Neural cell (in vitro differentiated cells): ENCODE measurements around the gene WDR75. TPM values are rescaled to one million over a fixed set of nuclear protein-coding genes. Genes with fewer than 3 reads are reported as not detected.

Experiments used
- H2AFZ ChIP-seq: fragments of 200-600, 300-800 bp; sonication (generic), shearing (Covaris generic); 2 replicates; pipeline ENCODE4 v1.6.0; 2014; ENCODE audit warnings: low read depth, mild to moderate bottlenecking, antibody characterized with exemption, low read length, moderate library complexity
- H3F3A ChIP-seq: fragments of 200-600 bp; shearing (Covaris generic); 2 replicates; pipeline ENCODE4 v1.6.1; 2016; ENCODE audit warnings: mild to moderate bottlenecking, moderate library complexity, mixed read lengths, antibody characterized with exemption, low read length; ENCODE audit not compliant: insufficient read depth, poor library complexity, severe bottlenecking
- H3K27ac ChIP-seq: fragments of 200-600, 300-800 bp; sonication (generic), shearing (Covaris generic); 2 replicates; pipeline ENCODE4 v1.5.1; 2014; ENCODE audit warnings: mild to moderate bottlenecking, low read length, moderate library complexity
- H3K27me3 ChIP-seq: fragments of 300-800, 200-600 bp; sonication (generic), shearing (Covaris generic); 2 replicates; pipeline ENCODE4 v1.6.0; 2014; ENCODE audit warnings: mild to moderate bottlenecking, low read depth, low read length, moderate library complexity; ENCODE audit not compliant: insufficient read depth
- H3K36me3 ChIP-seq: fragments of 300-800, 200-600 bp; sonication (generic), shearing (Covaris generic); 2 replicates; pipeline ENCODE4 v1.5.1; 2014; ENCODE audit warnings: mild to moderate bottlenecking, antibody characterized with exemption, low read length, moderate library complexity; ENCODE audit not compliant: insufficient read depth
- H3K4me2 ChIP-seq: fragments of 300-800, 200-600 bp; sonication (generic), shearing (Covaris generic); 2 replicates; pipeline ENCODE4 v1.6.0; 2014; ENCODE audit warnings: mild to moderate bottlenecking, low read length
- H3K4me3 ChIP-seq: fragments of 300-800, 200-600 bp; sonication (generic), shearing (Covaris generic); 2 replicates; pipeline ENCODE4 v1.5.1; 2014; ENCODE audit warnings: mild to moderate bottlenecking, low read length, moderate library complexity
- H3K79me2 ChIP-seq: fragments of 200-600 bp; shearing (Covaris generic); replicated peaks from 2 replicates; pipeline ENCODE4 v1.6.0; 2014; ENCODE audit warnings: mild to moderate bottlenecking, low read length, moderate library complexity; ENCODE audit not compliant: insufficient read depth
- H3K9ac ChIP-seq: fragments of 300-800, 200-600 bp; sonication (generic), shearing (Covaris generic); 2 replicates; pipeline ENCODE4 v1.6.1; 2016; ENCODE audit warnings: mild to moderate bottlenecking, low read length, mixed read lengths
- H3K9me2 ChIP-seq: fragments of 200-600 bp; shearing (Covaris generic); 2 replicates; pipeline ENCODE4 v1.6.1; 2016; ENCODE audit warnings: mild to moderate bottlenecking, low read length, mixed read lengths; ENCODE audit not compliant: insufficient read depth
- H3K9me3 ChIP-seq: fragments of 200-600, 300-800 bp; sonication (generic), shearing (Covaris generic); 2 replicates; pipeline ENCODE4 v1.6.1; 2016; ENCODE audit warnings: mild to moderate bottlenecking, mixed run types, low read length, moderate library complexity, mixed read lengths
- H4K20me1 ChIP-seq: fragments of 200-600 bp; shearing (Covaris generic); 2 replicates; pipeline ENCODE4 v1.6.1; 2016; ENCODE audit warnings: mild to moderate bottlenecking, mixed run types; ENCODE audit not compliant: insufficient read depth
- EP300 ChIP-seq: fragments of 450-650 bp; conservative IDR thresholded peaks from 2 replicates; pipeline ENCODE4 v1.6.1; 2014; ENCODE audit warnings: antibody characterized with exemption, mild to moderate bottlenecking, moderate library complexity; ENCODE audit not compliant: poor library complexity, severe bottlenecking
- EZH2 ChIP-seq: fragments of 200-600, 300-800 bp; shearing (Covaris generic), sonication (generic); IDR thresholded peaks from 2 replicates; pipeline ENCODE4 v1.6.1; 2014; ENCODE audit warnings: antibody characterized with exemption, low read length, borderline replicate concordance, mild to moderate bottlenecking; ENCODE audit not compliant: insufficient read depth, poor library complexity, severe bottlenecking
- MXI1 ChIP-seq: fragments of 450-650 bp; conservative IDR thresholded peaks from 2 replicates; pipeline ENCODE4 v1.6.1; 2014; ENCODE audit warnings: antibody characterized with exemption, mild to moderate bottlenecking; ENCODE audit not compliant: poor library complexity, severe bottlenecking
- POLR2AphosphoS5 ChIP-seq: IDR thresholded peaks from 2 replicates; pipeline ENCODE4 v1.6.1; 2012
- RAD21 ChIP-seq: fragments of 450-650 bp; conservative IDR thresholded peaks from 2 replicates; pipeline ENCODE4 v1.6.1; 2014; ENCODE audit warnings: antibody characterized with exemption, mild to moderate bottlenecking, moderate library complexity
- REST ChIP-seq: IDR thresholded peaks from 2 replicates; pipeline ENCODE4 v1.6.1; 2012; ENCODE audit warnings: borderline replicate concordance
- SMC3 ChIP-seq: fragments of 450-650 bp; conservative IDR thresholded peaks from 2 replicates; pipeline ENCODE4 v1.6.1; 2014; ENCODE audit warnings: antibody characterized with exemption, mild to moderate bottlenecking, moderate library complexity; ENCODE audit not compliant: poor library complexity
- TAF1 ChIP-seq: IDR thresholded peaks from 2 replicates; pipeline ENCODE4 v1.6.1; 2012; ENCODE audit warnings: low read depth
- polyA plus RNA-seq: library from polyadenylated mRNA; depleted of rRNA; stranded (reverse); fragments of >200 nt; gene quantifications from 2 replicates; pipeline ENCODE4 v1.2.3, GENCODE V29; 2014
- TF ChIP-seq, protein P1 (sequence below): fragments of 450-650 bp; IDR thresholded peaks from 2 replicates; pipeline ENCODE4 v1.5.1; 2014; ENCODE audit warnings: antibody characterized with exemption, mild to moderate bottlenecking, moderate library complexity; ENCODE audit not compliant: poor library complexity, severe bottlenecking

The WDR75 gene
- polyA plus RNA-seq, 1 donor from 2014 or later, result 62.5 TPM

- H3K27ac ChIP-seq, result no peak overlapping the region
- H3F3A ChIP-seq, result no peaks in the 10 kb centered on the region
Measured at GRCh38 chr2:189407281-189408209, 33.7 kb upstream of the WDR75 start.

GRCh38 chr2:189408294-189408693 lies 33.0 kb upstream of the WDR75 start:
- no peak overlapping the region for H2AFZ ChIP-seq
- H3K27ac ChIP-seq, result no peak overlapping the region
- H3F3A ChIP-seq, result no peaks in the 10 kb centered on the region
- H4K20me1 ChIP-seq, result no peaks in the 10 kb centered on the region
- no peaks in the 10 kb centered on the region for H3K9me2 ChIP-seq
- H3K4me2 ChIP-seq, result no peak overlapping the region
- H3K9ac ChIP-seq, result no peak overlapping the region
- no peaks in the 10 kb centered on the region for H3K36me3 ChIP-seq
- no peak overlapping the region for H3K4me3 ChIP-seq
- H3K79me2 ChIP-seq, result no peaks in the 10 kb centered on the region
- TF ChIP-seq EZH2, result no peak
- TF ChIP-seq TAF1, result no peak
- TF ChIP-seq POLR2AphosphoS5, result no peak
- no peak for TF ChIP-seq MXI1
- TF ChIP-seq SMC3, result no peak
- no peak for TF ChIP-seq RAD21
- no peaks in the 10 kb centered on the region for H3K27me3 ChIP-seq
- H3K9me3 ChIP-seq, result no peaks in the 10 kb centered on the region

More at GRCh38 chr2:189407281-189408209, 33.7 kb upstream of the WDR75 start:
- TF ChIP-seq RAD21, result no peak
- TF ChIP-seq, protein P1, sequence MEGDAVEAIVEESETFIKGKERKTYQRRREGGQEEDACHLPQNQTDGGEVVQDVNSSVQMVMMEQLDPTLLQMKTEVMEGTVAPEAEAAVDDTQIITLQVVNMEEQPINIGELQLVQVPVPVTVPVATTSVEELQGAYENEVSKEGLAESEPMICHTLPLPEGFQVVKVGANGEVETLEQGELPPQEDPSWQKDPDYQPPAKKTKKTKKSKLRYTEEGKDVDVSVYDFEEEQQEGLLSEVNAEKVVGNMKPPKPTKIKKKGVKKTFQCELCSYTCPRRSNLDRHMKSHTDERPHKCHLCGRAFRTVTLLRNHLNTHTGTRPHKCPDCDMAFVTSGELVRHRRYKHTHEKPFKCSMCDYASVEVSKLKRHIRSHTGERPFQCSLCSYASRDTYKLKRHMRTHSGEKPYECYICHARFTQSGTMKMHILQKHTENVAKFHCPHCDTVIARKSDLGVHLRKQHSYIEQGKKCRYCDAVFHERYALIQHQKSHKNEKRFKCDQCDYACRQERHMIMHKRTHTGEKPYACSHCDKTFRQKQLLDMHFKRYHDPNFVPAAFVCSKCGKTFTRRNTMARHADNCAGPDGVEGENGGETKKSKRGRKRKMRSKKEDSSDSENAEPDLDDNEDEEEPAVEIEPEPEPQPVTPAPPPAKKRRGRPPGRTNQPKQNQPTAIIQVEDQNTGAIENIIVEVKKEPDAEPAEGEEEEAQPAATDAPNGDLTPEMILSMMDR, result no peak
- TF ChIP-seq EZH2, result no peak
- no peak for TF ChIP-seq EP300
- TF ChIP-seq REST, result no peak
- TF ChIP-seq MXI1, result no peak
- no peak for TF ChIP-seq SMC3
- TF ChIP-seq POLR2AphosphoS5, result no peak
- TF ChIP-seq TAF1, result no peak
- Histone ChIP-seq H3K9me3 (no peaks in the 10 kb centered on the region), H3K4me2 (no peak overlapping the region), H4K20me1 (no peaks in the 10 kb centered on the region), H3K36me3 (no peaks in the 10 kb centered on the region), H3K27me3 (no peaks in the 10 kb centered on the region), H3K79me2 (no peaks in the 10 kb centered on the region), H2AFZ (no peak overlapping the region), H3K4me3 (no peak overlapping the region), H3K9me2 (no peaks in the 10 kb centered on the region), H3K9ac (no peak overlapping the region)
